Astrocyte of the cerebellum (primary cell): ENCODE data around the gene COA6.
"Not testable (repeated sequence)": the region's sequence is repeated elsewhere in the genome, so short reads cannot be mapped to it uniquely, and the experiment has no call there.

Source experiments
- DNase-seq: peaks from one replicate; pipeline ENCODE4 v3.0.0-alpha.2; 2011; ENCODE audit warnings: low read depth
- H3K4me3 ChIP-seq: 2 replicates; pipeline ENCODE4 v1.5.1; 2011; ENCODE audit warnings: mild to moderate bottlenecking, low read depth, low read length, moderate library complexity
- in situ Hi-C: cut with HindIII; loops from 2 replicates; pipeline ENCODE4 v1.10.0; 2017; ENCODE audit warnings: low sequenced_read_pairs
- TF ChIP-seq, protein P1 (sequence below): IDR thresholded peaks from 2 replicates; pipeline ENCODE4 v1.5.1; 2012; ENCODE audit warnings: low read length, low read depth, moderate library complexity, mild to moderate bottlenecking; ENCODE audit errors: missing control alignments

COA6 gene

DNA sequence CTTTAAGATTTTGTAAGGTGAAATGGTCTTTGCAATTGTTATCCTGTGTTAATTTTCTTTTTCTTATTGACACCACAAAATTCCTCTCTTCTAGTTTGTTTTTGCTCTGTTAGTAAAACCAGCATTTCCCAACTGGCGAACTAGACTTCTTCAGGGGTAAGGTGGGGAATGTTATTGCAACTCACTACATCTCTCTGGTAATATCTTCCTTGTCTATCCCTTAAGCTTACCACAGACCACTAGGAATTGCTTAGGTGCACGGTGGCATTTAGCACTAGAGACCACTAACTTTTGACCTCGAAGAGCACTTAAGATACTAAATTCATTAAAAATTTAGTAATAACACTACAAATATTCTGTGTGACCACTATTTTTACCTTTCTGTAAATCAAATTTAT is 4.2 kb upstream of the COA6 start:
- DNase-seq = no peak
- TF ChIP-seq, protein P1, sequence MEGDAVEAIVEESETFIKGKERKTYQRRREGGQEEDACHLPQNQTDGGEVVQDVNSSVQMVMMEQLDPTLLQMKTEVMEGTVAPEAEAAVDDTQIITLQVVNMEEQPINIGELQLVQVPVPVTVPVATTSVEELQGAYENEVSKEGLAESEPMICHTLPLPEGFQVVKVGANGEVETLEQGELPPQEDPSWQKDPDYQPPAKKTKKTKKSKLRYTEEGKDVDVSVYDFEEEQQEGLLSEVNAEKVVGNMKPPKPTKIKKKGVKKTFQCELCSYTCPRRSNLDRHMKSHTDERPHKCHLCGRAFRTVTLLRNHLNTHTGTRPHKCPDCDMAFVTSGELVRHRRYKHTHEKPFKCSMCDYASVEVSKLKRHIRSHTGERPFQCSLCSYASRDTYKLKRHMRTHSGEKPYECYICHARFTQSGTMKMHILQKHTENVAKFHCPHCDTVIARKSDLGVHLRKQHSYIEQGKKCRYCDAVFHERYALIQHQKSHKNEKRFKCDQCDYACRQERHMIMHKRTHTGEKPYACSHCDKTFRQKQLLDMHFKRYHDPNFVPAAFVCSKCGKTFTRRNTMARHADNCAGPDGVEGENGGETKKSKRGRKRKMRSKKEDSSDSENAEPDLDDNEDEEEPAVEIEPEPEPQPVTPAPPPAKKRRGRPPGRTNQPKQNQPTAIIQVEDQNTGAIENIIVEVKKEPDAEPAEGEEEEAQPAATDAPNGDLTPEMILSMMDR = no peak
- no peak overlapping the region for H3K4me3 ChIP-seq
- in situ Hi-C loops = no loop called here

DNA sequence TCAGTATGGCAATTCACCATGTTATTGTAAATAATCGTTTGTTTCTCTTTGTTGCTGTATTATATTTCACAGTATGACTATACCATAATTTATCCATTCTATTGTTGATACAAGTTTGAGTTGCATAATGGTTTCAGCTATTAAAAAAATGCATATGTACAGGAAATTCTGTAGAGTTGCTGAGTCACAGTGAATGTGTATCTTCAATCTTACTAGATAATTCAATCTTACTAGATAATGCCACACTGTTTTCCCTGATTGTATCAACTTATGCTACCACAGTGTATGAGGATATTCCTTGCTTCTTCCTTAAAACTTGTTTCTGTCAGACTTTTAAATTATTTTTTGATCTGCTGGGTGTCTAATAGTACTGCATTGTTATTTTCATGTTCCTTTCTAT is 3.5 kb upstream of the COA6 start:
- no peak overlapping the region for H3K4me3 ChIP-seq
- no peak for DNase-seq
- in situ Hi-C loops = no loop called here
- TF ChIP-seq, protein P1 = no peak

DNA sequence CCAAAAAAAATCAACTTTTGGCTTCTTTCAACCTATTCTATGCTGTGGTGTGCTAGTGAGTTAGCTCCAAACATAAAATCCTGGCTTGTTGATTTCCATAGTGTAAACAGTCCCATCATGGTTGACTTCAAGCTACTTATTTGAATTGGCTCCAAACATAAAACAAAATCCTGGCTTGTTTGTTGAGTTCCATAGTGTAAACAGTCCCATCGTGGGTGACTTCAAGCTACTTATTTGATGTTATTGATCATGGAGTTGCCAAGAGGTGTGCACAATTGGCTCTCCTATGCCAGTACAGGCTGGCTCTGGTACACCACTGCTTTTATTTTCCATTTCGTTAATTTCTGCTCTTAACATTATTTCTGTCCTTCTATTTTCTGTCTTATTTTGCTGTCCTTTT is 1.8 kb upstream of the COA6 start:
- in situ Hi-C loops = no loop called here
- no peak for DNase-seq
- TF ChIP-seq, protein P1 = no peak
- no peak overlapping the region for H3K4me3 ChIP-seq

DNA sequence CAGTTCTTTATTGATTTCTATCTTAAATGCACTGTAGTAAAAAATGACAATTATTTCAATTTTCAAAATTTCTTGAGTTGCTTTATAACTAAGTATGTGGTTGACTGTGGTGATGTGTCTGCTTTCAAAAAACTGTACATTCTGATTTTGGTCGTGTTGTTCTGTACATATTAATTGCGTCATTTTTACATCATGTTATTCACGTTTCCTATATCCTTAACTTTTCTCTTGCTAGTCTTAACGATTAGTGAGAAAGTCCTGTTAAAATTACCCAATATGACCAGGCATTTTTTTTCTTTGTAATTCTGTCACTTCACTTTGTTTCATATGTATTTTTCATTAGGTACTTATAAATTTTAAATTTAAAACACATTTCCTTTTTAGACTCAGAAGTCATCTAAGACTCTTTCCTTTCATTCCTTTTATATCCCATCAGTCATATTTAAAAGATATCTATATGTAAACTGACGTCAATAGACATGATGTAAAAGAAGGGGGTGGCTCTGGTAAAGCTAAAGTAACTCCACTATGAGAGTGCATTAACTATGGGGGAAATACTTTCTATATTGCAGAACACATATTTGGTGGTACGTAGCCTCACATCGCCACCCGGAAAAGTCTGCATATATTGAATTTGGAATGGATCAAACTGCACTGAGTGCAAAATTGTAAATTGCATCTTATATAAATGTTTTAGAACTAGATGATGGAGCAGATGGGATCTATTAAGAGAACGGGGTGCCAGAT is 1.1 kb upstream of the COA6 start:
- in situ Hi-C loops = no loop called here
- peak overlapping the region; percentile 71 for H3K4me3 ChIP-seq
- DNase-seq = no peak
- TF ChIP-seq, protein P1 = no peak

DNA sequence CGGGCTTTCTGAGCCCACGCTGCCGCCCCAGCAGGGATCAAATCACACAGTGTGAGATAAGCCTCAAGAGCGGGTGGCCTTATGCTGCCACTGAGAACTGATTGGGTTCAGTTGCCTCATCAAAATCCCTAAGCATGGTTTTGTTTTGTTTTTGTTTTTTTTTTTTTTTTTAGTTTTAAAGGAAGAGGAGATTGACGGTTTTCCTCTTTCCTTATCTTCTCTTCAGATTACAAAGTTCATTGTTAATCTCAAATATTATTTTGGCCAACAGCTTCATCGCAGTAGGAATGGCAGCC is 651 bp downstream of the COA6 start:
- TF ChIP-seq, protein P1 = no peak

DNA sequence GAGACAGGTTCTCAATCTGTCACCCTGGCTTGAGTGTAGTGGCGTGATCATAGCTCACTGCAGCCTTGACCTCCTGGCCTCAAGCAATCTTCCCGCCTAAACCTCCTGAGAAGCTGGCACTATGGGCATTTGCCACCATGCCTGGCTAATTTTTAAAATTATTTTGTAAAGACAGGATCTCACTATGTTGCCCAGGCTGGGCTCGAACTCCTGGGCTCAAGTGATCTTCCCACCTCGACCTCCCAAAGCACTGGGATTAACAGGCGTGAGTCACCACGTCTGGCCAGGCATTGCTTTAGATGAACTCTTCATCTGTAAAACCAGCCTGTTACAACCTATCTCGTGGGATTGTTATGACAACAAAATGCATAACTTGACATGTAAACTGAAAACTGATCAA is 2.4 kb downstream of the COA6 start:
- no peak overlapping the region for H3K4me3 ChIP-seq
- TF ChIP-seq, protein P1 = no peak
- no peak for DNase-seq
- in situ Hi-C loops = no loop called here

More for the DNA sequence above, 651 bp downstream of the COA6 start:
- in situ Hi-C loops = no loop called here
- no peak for DNase-seq
- peak overlapping the region; percentile 71 for H3K4me3 ChIP-seq

DNA sequence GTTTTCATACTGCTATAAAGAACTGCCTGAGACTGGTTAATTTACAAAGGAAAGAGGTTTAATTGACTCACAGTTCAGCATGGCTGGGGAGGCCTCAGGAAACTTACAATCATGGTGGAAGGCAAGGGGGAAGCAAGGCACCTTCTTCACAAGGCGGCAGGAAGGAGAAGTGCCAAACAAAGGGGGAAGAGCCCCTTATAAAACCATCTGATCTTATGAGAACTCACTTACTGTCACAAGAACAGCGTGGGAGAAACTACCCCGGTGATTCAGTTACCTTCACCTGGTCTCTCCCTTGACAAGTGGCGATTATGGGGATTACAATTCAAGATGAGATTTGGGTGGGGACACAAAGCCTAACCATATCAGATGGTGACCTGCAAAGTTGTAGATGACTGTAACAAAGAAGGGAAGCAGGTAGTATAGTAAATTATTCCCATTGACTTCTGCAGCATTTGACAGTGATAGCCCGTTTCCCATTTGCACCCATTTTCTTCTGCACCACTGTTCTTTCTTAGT is 6.4 kb downstream of the COA6 start:
- H3K4me3 ChIP-seq, in situ Hi-C loops, DNase-seq: not testable (repeated sequence)
